Measurements from ENCODE around the gene SPHK2.
"Not testable (repeated sequence)": the region's sequence is repeated elsewhere in the genome, so short reads cannot be mapped to it uniquely, and the experiment has no call there.

SPHK2 gene

DNA sequence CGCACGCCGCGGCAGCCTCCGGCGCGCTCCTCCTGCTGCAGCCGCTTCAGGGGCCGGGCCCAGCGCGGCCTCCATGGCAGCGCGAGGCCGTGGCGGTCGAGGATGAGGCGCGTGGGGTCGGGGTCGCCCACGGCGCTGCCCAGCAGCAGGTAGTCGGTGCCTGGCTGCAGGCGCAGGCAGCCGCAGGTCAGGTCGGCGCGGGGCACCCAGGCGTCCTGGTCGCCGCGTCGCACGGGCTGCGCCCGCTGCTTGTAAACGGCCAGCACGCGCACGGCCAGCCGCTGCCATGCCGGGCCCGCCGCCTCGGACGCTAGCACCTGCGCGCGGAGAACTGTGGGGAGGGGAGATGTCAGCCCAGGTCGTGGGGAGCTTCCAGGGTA is 42.4 kb downstream of the SPHK2 start:
- DNase-seq = no peak

- no peak for DNase-seq
Measured at GRCh38 chr19:48663667-48664066, 44.4 kb downstream of the SPHK2 start.

GRCh38 chr19:48664476-48664875 is 45.2 kb downstream of the SPHK2 start:
- DNase-seq = no peak

- DNase-seq = no peak
Measured at GRCh38 chr19:48665786-48666185, 46.5 kb downstream of the SPHK2 start.

GRCh38 chr19:48668332-48668731 is 49.0 kb downstream of the SPHK2 start:
- DNase-seq = no peak

DNA sequence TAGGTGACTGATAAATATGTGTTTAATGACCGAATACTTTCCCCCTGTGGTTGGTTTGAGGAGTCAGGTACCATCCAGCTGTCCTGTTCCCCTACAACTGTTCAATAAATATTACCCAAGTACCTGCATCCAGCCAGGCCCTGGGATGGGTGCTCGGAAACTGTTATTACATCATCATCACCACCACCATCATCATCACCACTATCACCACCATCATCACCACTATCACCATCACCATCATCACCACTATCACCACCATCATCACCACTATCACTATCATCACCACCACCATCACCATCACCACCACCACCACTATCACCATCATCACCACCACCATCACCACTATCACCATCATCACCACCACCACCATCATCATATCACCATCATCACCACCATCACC is 49.5 kb downstream of the SPHK2 start:
- no peak for DNase-seq

- DNase-seq = no peak
Measured at GRCh38 chr19:48669903-48670668, 50.8 kb downstream of the SPHK2 start.

DNA sequence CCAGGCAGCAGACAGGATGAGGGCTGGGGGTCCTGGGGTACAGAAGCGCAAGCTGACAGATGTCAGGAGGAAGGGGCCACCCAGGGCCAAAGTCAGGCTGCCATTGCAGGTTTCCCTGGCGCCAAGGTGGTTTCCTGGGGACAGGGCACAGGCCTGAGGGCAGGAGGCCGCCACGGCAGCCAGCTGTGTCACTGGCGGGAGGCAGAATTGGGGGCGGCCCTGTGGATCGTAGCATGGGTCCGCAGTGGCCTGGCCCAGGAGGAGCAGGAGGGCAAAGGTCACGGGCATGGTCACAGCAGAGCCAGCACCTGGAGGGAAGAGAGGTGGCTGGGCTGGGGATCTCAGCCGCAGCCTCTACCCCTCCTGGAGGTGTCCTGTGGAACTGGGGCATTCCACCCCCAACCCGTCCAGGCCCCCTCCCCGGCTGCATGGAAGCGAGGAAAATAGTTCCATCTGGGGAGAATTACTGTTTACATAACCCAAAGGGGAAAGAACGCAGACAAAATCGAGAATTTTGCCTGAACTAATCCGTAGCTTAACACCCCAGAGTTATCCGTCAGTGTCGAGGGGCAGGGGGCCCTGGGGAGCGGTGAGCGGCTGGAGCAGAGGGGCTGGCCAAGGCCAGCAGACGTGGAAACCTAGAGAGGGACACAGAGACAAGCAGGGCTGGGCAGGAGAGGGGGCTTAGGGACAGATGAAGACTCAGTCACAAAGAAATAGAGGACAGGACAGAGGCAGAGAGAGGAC is 51.6 kb downstream of the SPHK2 start:
- no peak for DNase-seq

DNA sequence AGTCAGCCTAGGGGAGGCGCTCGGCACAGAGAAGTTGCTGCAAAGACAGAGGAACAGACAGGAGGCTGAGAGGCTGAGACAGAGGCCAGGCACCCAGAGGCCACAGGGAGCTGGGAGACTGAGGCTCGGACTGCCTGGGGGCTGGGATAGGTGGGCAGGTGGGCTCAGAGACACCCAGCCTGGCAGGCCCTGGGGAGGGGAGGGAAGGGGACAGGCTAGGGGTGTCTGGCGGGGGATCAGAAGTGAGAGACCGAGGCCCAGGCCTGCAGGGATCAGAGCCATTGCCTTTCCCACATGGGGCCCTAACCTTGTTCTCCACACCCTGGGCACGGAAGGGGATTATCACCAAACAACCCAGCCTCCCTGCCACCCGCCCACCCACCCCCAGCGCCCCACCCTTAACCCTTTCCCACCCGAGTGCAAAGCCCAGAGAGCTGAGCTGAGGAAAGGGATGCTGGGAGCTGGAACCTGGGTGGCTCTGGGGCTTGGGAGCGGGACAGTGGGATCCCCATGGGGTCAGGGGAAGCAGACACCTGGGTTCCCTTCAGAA is 52.2 kb downstream of the SPHK2 start:
- no peak for DNase-seq

DNA sequence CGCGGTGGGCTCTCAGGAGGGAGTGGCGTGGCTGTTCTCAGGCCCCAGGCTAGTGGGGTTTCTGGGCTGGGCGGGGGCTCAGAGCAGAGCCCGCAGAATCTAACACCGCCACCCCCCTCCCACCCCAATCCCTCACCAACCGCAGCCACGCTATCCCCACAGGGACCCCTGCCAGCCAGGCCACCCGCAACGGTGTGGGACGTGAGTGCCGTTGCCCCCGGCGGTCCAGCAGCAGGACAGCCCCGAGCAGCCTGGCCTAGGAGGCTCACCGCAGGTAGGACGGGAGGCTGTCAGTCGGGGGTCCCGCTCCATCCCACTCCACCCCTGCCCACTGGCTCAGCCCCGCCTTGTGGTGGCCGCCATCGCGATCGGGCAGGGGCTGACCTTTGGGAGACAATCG is 53.7 kb downstream of the SPHK2 start, which contains the start of gene NTN5:
Gene NTN5 (minus strand): TSS at position 24 of the 400 bp plus-strand sequence. CDS start 2,031 bp downstream, outside the sequence.
- DNase-seq = no peak

DNA sequence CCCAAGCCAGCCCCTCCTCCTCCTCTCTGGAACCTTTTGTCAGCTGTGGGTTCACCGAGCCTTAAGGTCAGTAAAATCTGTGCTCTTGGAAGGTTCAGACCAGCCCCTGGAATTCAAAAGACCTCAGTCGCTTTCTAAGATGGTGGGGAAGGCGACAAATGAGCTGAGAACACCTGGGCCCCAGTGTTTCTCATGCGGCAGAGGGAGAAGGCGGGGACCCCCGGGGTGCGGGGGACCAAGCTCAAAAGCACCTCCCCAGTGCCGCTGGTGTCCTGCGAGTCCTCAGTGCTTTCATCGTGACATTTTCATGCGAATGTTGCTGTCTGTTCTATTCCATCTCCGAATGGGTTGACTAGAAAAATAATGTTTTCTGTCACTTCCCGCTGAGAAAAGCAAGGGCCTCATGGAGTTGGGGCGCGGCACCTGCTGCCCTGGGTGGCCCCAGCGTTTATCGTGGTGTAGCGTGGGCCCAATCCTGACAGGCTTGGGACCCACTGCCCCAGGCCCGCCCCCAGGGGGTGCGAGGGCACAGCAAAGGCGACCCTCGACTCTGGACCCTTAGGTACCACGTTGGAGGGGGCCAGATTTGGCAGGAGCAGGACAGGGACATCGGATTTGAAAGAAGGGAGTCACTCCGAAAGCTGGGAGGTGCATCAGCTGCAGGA is 54.3 kb downstream of the SPHK2 start:
- no peak for DNase-seq

GRCh38 chr19:48674216-48674809 is 55.0 kb downstream of the SPHK2 start:
- no peak for DNase-seq

DNA sequence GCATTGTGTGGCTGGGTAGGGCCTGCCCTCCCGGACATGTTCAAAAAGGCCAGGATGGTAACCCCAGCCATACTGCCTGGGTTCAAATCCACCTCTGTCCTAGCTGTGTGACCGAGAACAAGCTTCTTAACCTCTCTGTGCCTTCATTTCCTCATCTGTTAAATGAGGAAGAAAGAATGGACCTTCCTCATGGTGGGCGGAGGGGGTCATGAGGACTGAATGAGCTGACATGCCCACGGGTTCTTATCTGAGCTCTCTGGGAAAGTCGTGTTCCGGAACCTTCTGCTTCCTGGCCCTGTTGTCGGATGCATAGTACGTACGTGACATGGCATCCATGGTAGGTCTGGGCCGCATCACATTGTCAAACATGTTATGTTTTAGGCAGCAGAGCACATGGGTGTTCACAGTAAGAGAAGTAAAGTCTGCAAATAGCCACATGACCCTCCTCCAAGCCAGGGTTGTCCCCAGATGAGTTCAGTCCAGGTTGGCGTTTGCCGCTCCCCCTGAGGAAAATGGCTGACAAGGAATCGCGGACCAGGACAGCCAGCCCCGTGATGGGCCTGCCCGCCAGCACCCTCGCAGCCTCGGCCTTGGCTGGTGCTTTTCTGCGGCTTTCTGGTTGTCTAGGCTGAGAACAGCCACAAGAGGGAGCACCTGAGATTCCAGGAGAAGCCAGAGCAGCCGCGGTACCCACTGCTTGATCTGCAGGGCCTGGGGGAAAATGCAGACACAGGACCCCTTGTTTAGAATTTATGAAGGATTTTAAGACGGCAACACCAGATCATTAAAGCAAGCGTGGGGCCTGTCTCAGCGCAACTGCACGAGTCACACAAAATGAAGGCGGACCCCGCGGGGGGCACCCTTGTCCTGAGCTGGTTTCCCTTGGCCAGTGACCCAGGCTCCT is 55.9 kb downstream of the SPHK2 start:
- DNase-seq = no peak

DNA sequence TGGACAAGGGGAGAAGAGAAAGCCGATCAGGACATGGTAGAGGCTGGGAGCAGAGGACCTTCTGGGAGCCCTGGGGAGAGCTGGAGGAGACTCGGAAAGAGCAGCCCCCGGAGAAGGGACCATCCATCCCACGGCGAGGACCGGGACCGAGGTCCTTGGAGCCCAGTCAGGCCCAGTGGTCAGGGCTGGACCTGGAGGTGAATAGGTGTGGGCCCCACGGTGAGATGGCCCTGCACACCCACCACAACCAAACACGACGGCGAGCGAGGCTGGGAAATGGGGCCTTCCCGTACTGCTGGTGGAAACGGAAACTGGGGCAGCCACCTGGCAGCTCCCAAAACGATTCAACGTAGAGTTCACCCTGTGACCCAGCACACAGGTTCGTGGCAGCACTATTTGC is 57.2 kb downstream of the SPHK2 start:
- DNase-seq = no peak

DNA sequence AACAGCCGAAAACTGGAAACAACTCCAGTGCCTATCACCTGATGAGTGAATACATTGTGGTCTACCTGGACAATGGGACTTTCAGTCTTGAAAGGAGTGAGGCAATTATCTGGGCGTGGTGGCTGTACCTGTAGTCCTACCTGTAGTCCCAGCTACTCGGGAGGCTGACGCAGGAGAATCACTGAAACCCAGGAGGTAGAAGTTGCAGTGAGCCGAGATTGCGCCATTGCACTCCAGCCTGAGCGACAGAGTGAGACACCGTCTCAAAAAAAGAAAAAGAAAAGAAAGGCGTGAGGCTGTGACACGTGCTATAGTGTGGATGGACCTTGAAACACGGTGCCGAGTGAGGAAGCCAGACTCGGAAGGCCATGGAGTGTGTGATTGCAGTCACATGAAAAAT is 57.6 kb downstream of the SPHK2 start:
- no peak for DNase-seq

DNA sequence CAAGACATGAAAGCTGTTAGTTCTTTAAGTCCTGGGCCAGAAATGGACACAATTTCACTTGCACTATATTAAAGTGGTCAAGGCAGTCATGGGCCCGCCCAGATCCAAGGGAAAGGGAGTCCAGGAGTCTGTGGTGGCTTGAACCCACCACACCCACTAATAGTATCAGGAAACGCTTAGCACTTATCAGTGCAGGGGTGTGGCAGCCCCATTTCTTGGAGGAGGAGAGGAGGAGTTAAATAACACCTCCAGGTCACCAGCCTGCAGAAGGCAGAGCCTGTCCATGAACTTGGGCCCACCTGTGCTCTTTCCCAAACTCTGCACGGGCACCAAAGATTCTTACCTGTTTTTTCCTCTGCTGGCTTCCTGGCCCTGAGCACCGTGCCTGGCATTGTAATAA is 58.9 kb downstream of the SPHK2 start:
- no peak for DNase-seq

GRCh38 chr19:48680006-48680405 is 60.7 kb downstream of the SPHK2 start:
- not testable (repeated sequence) for DNase-seq
